NCI-H510A (cell line): ENCODE results near the gene RPP25L.

Experiments used
- DNase-seq: peaks from one replicate; lab custom pipeline; 2025; lab: John Stamatoyannopoulos, UW

RPP25L gene

DNA sequence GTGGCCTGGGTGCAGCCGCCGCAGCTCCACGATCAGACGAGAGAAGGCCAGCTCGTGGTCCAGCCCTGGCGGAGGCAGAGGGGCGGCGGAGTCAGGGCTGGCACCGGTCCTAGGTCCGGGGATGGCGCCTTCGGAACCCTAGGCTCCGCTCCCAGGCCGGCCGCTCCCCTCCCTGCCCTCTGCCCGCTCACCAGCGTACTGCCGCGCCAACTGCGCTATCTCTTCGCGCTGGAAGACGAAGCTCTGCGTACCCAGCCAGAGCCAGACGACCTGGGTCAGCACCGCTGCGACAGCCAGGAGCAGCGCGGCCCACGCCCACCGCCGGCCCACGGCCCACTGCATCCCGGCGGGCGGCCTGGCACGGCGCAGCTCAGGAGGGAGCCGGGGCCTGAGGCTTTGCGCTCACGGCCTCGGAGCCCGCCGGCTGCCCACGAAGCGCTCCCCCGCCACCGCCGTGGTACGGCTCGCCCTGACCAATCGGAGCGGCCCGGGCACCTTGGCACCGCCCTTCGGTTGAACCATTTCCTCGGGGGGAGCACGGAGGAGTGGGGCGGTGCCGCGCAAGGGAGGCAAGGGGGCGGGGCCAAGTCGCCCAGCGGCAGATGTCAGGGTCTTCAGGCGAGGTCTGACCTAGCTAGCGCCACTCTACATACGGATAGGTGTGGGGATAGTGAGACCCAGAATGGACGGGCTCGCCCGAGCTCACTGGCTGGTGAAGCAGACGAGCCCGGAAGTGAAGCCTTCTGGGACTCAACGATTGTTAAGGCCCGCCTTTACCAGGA, 25.6 kb upstream of the RPP25L start, which contains the start of gene SIGMAR1:
TSS of gene SIGMAR1 (minus strand) at position 432 of the 782 bp plus-strand sequence. CDS start at position 342, 90 bp downstream.
- DNase-seq = peak; percentile 76

DNA sequence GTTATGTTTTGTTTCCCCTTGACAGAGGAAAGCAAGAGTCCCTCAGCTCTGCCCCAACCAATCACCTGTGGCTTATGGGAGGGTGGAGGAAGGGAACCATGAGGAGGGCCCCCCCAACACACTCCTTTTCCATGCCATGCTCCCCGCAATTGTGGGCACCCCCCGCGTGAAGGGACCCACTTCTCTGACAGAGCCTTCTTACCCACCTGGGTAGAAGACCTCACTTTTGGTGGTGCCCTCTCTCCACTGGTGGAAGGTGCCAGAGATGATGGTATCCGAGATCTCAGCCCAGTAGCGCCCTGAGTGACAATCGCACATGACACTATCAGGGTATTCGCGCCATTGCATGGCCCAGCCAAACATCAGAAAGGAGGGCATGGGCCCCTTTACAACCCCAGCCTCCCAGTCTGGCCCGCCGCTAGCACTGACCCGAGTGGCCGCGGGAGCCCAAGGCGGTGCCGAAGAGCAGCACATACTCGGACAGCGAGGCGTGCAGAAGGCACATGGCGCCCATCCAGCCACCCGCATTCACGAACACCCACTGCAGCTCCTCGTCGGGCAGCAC, 25.0 kb upstream of the RPP25L start:
- DNase-seq = no peak

DNA sequence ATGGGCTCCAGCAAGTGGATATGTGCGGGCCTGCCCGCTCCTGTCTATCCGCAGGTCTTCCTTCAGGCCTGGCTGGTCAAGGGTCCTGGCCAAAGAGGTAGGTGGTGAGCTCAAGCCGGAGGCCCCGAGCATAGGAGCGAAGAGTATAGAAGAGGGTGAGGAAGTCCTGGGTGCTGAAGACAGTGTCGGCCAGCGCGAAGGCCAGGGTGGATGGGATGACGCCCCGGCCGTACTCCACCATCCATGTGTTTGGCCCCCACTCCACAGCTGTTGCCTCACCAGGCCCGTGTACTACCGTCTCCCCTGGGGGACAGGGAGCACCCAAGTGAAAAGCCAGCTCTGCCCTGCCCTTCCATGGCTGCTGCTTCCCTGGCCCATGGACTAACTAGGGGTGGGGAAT, 23.7 kb upstream of the RPP25L start:
- no peak for DNase-seq

DNA sequence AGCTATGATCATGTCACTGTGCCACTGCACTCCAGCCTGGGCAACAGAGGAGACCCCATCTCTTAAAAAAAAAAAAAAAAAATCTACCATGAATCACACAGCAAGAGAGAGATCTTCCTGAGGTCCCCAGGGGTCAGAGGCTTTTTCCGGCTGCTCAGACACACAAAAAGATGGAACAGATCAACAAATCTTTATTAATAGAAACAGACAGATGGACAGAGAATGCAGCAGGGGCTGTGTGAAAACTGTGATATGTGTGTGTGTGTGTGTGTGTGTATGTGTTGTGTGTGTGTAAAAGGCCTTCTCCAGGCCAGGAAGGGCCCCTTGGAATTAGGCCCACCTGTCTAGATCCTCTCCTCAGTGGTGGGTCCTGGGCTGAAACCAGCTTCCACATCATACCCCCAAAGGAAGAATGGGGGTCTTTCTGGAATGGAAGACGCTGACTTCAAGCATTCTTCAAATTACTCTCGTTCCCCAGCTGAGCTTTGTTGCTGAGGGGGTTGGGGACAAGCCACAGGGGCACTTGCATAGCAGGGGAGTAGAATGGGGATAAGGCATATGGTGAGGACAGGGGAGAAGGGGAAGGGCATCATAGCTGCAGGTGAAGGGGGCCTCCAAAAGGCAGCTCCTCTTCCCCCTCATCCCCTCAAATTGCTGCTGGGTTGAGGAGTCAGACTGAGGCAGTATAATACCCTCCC, 22.8 kb upstream of the RPP25L start:
- DNase-seq = no peak

DNA sequence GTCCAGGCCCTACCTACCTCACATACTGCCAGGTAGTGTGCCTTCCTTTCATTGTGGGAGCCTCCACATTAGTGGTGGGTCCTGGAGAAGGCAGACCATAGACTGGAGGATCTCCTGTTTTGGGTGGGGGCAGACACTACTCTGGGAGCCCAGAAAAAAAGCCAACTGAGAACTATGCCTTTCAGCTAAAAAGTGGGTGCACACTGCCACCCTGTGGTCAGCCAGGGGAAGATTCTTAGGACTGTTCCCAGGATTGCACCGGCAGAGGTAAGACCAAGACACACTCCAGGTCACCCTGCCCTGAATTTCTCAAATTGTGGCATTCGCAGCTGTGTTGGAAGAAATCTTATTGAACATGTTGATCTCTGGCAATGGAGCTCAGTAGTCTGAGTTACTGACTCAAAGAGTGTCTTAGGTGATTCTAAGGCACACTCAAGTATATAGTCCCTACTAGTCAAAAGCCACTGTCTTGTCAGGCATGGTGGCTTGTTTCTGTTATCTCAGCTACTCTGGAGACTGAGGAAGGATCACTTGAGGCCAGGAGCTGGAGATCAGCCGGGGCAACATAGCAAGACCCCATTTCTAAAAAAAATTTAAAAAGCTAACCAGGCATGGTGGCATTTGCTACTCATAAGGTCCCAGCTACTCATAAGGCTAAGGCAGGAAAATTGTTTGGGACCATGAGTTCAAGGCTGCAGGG, 22.1 kb upstream of the RPP25L start:
- DNase-seq = no peak

DNA sequence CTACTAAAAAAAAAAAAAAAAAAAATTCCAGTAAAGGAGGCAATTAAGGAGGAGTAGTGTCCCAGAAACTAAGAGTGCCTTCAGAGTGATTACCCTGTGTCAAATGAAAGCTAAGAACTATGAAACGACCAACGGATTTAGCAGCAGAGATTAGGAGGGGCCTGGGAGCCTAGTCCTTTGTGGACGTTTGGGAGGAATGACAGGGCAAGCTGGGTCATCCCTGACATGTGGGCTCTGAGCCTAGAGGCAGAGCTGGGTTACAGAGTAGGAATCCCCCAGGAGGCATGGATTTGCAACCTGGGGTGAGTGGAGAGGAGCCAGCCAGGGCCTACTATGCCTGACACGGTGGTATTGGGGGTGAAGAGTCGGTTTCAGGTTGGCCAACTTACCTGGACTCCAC, 21.3 kb upstream of the RPP25L start:
- DNase-seq = no peak

DNA sequence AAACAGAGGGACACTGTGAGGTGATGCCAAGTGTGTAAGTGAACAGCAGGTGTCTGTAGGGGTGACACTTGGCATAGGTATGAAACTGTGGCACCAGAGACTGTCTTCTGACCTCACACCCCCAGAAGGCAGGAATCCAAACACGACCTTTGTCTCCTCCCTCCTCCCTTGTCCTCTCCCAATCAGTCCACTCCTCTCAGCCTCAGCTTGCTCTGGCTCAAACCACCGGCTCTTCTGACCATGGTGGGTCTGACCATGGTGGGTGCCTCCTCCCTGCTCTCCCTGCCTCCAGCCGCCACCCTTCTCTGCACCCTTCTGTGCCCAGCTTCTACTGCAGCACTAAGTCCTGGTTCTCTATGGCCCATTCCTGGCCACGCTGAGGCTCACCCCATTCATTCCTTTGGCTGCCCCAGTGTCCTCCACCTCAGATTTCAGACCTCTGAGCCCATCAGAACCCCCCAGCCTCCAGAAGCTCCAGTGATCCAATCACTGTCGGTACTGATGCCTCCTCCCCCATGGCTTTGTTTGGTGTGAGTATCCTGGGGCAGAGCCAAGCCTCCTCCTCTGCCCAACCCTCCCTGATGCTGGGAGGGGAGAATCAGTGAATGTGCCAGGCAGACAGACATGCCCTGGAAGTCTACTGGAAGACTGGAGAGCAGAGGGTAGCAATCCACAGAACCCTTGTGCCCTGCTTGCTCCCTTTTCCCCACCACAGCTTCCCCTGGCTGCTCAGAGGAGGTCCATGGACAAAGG, 18.7 kb upstream of the RPP25L start:
- DNase-seq = no peak

DNA sequence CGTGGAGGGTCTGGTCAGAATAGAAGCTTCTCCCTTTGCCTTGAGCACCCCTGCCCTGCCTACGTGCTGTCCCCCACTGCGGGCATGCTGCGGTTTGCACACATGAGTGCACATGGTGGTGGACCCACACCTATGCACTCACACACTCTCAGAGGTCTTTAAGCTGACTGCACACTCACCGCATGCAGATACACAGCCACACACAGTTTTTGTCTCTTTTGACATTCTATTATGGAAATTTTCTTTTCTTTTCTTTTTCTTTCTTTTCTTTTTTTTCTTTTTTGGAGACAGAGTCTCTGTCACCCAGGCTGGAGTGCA, 17.6 kb upstream of the RPP25L start:
- DNase-seq = no peak

DNA sequence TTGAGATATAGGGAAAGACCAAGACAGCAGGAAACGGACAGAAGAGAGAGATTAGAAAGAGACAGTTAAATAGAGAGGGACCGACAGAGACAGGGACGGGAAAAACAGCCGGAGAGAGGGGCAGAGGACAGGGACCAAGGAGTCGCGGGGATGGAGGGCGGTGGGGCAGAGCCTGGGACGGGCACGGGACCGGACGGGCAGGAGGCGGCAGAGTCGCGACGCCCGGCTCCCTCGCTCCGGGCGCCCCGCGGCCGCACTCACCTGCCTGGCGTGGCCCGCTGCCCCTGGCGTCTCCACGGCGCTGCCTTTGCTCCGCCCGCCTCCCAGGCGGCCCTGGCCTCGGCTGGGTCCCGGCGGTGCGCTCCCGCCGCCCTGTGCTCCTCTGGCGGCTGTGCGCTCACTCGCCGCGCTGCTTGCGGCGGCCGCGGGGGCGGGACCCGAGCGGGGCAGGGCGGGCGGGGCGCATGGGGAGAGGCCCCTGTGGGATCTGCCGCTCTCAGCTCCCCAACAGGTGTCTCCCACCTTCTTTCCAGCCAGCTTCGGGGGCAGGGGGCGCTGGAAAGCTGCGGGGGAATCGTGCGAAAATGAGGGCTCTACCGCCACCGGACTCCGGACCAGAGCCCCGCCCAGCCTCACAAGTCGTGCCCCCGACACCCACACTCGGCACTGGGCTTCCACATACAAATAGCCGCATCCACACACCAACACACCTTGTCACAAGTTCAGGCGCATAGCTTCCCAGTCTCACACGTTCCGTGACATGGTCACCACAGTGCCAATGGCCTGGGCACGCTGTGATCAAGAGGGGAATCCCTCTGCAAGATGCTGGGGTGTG, 17.0 kb upstream of the RPP25L start, which contains the start of gene ARID3C:
TSS of gene ARID3C (minus strand) at position 411 of the 835 bp plus-strand sequence. CDS start 1,052 bp downstream, outside the sequence.
- DNase-seq = no peak

DNA sequence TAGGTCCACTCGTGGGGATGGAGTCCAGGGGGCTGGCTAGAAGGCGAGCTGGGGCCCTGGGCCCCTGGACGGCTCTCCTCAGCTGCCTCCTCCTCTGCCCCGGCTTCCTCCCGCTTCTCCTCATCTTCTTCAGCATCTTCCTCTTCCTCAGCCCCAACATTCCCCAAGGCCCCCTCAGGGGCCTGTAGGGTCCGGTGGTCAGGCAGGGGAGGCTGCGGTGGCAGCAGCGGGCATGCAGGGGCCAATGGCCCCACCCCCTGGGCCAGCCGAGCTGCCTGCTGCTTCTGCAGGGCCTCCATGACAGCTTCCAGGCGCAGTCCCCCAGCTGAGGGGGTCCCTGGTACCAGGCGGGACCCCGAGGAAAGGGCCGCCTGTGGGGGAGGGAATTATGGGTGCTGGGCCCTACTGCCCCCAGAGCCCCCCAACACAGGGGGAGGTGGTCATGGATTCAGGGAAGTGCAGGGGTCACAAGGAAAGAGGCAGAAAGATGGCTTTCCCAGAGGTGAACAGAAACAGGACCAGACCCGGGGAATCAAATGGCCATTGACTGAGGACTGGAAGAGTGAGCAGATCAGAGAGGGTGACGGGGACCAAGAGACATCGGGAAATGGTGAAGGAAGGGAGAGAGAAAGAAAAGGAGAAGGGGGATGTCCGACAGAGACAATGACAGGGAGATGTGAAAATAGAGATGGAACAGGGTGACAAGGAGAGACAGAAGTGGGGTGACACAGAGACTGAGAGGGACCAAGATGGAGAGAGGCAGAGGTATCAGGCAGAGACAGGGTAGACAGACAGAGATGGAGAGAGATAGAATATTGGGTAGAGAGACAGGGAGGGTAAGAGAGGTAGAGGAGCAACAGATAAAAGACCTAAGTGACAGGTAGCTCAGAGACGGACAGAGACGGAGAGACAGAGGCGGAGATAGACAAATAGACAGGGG, 16.1 kb upstream of the RPP25L start:
- no peak for DNase-seq

DNA sequence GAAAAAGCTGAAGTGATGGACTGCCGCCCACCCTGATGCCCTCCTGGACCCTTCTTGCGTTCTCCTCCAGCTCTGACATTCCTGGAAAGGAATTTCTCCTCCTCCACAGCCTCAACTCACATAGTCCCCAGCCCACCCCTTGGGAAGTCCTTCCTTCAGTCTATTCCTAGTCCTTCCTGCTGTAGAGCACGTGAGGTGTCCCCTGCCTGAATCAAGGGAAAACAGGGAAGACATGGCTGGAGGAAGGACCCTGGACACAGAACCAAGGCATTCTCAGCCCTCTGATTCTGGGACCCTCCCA, 13.2 kb upstream of the RPP25L start:
- DNase-seq = no peak

DNA sequence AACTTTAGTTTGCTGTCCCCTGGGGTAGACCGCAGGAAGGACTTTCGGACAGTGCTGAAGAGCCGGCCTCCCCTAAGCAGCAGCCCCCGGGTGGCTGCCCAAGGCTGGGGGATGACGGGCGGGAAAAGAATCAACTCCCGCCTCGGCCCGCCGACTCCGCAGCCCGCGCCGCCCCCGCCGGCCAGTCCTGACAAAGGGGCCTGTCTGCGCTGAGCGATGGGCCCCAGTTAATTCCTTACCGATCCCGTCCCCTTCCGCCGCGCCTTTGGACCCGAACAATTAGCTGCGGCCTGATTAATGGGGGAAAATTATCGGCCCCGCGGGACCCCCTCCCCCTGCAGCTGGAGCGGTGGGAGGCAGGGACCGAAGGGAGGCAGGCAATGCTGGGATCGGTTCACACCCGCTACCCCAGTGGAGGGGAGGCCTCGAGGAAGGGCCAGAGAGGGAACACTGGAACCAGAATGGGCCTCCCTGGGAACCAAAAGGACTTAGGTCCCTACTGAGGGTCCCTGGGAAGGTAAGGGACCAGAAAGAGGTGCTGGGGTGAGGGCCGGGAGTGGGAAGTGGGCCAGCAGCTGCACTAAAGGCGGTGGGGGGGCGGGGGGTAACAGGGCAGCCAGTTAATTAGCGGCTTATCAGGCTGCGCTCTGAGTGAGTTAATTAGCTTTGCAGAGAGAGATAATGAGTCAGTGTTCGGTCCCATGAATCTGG, 12.7 kb upstream of the RPP25L start:
- no peak for DNase-seq

DNA sequence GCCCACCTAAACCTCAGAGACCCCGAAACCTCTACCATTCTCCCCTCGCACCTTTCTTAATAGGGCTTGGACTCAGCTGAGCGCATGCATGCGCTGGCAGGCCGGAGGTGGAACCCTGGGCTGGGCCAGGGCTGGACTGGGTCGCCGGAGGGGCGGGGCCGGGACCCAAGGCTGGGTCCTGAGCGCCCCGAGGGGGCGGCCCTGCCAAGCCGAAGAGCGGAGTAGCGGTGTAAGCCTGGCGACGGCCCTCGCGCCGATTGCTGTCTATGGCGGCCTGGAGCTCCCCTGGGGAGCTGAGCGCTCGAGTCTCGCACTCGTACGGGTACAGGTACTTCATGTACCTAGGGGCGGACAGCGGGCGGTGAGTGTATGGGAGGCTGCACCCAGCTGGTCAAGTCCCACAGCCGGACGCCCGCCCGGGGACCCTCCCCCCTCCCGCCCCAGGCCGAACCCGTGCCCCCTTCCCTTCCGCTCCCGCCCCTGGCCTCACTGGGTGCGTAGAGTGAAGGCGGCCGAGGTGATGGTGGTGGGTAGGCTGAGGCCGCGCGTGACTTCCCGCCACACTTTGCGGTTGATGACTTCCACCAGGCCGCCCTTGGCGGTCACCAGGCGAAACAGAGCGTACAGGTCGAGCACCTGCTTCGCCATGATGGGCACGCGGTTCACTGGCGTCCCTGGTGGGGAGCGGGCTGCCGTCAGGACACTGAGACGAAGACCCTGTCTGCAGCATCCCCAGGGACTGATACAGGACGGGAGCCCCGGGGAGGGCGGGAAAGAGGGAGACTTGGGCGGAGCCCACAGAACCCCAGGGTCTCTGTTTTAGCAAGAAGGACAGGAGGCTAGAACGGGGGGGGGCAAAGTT, 11.7 kb upstream of the RPP25L start:
- no peak for DNase-seq

DNA sequence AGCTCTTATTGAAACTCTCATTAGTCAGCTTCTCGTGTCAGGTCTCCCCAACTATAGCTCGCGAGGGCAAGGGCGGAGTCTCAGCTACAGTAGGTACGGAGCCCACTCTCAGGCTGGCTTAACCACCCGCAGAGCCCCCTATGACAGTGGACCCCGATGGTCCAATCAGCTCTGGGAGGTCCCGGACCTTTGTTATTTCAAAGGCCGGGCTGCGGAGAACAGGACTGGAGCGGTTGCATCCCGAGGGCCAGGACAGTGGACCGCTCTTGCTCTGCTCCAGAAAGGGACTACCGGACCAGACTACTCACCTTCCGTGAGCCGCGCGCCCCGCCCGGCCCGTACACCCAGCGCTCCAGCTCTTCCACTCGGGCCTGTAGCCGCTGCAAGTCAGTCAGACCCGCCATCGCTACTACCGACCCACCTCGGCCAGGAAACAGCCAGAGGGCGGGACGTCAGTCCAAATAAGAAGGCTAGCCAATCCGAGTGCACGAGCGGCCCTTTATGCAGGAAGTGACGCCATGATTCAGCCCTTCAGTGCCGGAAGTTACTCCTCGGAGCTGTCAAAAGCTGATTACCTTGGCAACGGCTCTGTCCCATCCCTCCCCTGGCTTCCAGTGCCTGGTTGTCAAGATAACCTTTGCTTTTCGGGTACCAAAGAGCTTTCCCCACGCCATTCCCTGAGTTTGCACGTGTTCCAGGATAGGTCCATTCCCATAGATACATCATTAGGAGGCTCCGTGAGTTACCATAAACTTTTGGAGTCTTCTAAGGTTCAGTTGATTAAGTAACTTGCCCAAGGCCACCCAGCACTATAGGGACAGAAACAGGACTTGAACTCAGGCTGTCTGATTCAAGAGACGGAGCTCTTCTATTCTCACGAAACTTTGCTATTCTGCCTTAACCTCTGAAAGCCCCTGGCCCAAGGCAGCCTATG, 8.4 kb upstream of the RPP25L start, which contains the start of gene DCTN3:
TSS of gene DCTN3 (minus strand) at position 435 of the 934 bp plus-strand sequence. CDS start at position 404, 31 bp downstream.
- peak; percentile 85 for DNase-seq

DNA sequence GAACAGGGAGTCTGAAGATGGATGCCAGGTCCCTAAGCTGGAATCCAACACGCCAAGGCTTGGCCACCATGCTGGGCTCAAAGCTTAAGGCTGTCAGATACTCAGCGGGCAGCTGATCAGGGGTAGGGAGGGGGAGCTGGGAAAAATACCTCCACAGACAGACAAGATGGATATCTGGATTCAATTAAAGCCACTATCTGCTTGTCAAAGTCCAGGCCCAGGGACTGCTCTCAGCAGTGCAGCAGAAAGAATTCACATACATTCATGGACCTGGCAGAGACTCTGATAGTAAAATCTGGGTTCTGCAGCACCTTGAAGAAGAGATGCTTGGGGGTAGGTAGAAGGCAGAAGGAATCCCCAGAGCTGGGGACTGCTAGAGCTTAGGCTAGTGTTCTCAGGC, 3.2 kb upstream of the RPP25L start:
- DNase-seq = no peak

DNA sequence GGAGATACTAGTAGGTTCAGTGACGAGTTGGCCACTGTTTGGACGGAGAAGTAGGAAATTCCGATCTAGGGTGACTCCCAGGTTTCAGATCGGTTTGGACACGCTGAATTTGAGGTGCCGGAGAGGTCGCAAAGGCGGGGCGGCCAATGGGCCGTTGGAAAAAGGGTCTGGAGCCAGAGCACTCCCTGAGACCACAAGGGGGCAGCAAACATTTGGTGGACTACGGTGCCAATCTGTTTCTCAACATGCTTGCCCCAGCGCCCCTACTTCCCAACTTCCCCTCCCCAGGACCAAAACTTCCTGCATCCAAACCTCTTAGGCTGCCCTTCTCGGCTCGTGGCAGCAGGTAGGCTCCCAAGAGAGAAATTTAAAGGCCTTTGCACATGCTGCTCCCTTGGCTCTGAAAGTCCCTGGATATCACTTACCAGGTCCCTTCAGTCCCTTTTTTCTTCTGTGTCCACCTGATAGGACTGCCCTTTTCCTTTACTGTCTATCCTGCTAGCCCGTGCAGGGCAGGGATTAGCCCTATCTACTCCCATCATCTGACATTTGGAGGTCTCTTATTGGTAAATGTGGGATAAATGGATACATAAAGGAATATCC, 992 bp upstream of the RPP25L start:
- peak; percentile 45 for DNase-seq
